HTR-8/SVneo (cell line): ENCODE measurements around the gene WBP11.

Experiments used
- DNase-seq: peaks from one replicate; pipeline ENCODE4 v3.0.0; 2011; ENCODE audit warnings: low spot score, mixed read lengths; ENCODE audit not compliant: insufficient read length
- FAIRE-seq: peaks from 2 replicates; lab custom pipeline; 2011; peaks lifted over from hg19 to GRCh38; lab: Jason Lieb, UNC

Gene WBP11

DNA sequence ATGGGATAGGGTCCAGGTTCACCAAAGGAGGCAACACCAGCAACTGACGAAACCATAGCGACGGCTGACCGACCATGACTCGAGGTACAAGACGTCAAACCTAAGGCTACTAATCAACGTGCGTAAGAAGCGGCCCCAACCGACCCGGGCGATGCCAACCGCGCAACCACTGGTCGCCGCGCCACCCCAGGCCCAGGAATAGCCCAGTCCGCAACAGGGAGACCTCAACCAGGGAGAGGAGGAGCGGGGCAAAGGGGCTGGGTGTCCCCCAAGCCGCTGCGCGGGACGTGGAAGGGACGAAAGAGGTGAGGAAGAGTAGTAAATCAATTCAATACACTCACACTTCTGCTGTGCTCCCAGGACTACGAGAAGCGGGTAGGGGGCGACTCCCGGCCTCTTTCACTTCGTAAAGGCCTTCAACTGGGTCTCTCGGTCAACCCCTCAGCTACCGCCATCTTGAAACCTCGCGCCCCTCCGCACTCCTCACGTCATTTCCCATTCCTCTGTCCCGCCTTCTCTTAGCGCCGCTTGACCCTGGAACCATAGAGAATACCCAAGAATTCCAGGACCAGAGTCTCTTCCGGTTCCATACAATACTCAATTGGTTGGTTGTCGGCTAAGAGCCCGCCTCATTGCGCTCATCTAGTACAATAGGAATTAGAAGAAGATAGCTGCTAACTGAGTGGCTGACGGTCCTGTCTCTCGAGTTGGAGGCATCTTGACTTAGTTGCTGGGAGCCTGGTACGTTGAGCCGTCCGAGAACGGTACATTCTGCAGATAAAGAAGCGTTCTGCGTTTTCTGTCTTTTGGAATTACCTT lies at the start of gene WBP11, which contains the start of gene C12orf60:
Gene WBP11 (minus strand): TSS at position 468 of the 819 bp plus-strand sequence. CDS start 2,095 bp downstream, outside the sequence.
Gene C12orf60 (plus strand): TSS at position 660 of the 819 bp plus-strand sequence. CDS start 19,266 bp downstream, outside the sequence.
- FAIRE-seq (no peak), DNase-seq (peak; percentile 79)

DNA sequence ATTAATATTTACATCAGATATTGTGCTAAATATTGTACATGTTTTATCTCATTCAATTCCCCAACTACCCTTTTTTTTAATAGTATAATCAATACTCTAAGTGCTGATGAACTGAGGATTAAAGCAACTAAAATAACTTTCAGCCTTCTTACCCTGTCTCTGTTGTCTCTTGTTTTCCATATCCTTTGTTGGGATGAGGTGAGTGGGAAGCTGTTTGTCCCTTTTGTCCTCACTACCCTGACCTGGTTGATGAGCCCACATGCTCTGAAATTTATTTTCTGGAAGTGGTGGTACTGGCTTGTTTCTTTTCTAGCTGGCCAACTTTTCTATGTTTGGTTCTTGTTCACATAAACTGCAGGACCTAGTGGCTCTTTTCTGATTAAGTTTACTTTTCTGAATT lies 49.6 kb upstream of the WBP11 start:
- FAIRE-seq = no peak
- no peak for DNase-seq

DNA sequence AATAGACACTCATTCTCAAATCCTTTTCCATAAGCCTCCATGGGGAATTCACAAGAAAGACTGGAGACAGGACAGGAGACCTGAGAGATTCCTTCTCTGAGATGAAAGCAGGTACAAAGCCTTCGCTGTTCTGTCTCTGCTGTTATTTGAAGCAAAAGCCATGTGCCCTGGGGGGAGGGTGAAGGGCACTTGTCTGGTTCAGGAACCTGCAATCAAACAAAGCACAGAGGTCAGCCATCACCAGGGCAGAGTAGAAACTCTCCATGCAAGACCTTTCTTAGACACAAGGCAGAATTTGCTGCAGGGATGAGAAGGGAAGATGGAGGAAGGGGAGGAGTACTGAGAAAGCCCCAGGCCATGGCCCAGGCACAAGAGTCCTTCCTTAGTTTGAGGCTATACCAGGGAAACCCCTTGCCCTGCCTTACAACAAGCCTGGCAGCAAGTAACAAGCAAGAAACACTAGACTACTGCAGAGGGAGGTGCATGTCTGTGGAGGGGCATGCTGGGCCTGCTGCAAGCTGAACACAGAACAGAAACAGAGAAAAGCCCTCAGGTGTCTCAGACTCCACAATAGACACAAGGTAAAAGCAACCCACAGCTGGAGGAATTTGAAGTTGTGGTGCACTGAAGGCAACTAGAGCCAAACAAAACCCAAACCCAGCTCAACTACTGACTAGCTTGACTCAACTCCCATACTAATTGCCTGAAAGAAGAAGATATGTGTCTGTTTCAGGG lies 47.8 kb upstream of the WBP11 start:
- FAIRE-seq = no peak
- no peak for DNase-seq

DNA sequence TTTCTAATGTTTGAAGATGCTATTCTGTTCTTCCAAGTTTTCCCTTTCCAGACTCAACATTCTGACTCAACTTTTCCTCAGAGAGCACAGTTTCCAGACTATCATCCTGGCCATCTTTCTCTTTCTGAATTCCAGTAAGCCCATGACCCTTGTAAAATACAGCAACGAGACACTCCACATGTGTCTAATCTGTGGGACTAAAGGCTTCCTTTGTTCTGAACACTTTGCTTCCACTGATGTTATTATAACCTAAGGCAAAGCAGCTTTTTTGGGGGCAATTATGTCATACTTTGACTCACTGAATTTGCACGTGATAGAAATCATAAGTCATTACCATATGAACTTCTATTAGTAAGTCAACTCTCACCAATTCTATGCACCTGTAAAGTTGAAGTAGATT lies 46.4 kb upstream of the WBP11 start:
- FAIRE-seq = no peak
- no peak for DNase-seq

DNA sequence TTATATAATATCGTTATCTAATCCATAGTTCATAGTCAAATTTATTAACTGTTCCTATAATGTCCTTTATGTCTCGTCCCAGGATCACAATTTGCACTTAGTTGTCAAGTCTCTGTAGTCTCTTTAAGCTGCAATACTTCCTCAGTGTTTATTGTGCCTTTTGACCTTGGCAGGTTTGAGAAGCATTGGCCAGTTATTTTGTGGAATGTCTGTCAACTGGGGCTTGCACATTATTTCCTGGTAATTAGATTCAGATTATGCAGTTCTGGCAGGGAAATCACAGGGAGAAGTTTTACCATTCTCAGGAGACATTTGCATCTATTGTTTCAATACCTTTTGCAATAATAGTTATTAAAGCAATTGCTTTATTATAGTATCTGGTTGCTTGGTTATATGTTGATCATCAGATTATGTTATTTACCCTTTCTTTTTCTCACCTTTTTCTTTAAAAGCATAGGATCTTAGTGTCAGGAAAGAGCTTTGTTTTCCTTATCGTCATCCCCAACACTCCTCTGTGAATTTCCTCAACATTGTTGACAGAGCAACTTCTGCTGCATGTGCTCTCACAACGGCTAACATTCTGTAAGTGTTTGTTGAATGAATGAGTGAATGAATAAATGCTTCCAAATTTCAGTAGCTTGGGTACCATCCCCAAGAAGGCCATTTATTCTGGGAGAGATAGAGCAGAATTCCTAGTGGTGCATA lies 43.8 kb upstream of the WBP11 start:
- no peak for FAIRE-seq
- DNase-seq = no peak

DNA sequence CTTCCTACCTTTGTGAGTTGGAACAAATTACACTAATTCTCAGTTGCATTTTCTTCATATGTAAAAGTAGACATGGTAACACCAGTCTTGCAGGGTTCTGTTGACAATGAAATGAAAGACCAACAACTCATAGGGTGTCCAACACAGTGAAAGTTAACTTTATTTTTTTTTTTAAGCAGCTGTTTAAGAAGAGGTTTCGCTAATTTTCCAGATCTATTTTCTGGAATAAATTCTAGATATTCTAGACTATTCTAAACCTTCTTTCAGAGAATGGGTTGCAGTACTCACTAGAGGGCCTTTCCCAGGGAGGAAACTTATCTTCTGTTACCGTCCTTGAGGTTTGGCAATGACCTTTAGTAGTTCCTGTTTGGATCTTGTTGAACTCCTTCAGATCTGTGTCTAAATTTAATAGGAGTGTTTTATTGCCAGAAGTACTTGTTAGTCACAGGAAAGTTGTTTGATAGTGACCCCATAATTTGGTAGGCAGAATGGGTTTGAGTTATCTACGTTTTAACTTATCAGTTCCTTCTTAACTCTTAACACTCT lies 42.8 kb upstream of the WBP11 start:
- DNase-seq (no peak), FAIRE-seq (no peak)

DNA sequence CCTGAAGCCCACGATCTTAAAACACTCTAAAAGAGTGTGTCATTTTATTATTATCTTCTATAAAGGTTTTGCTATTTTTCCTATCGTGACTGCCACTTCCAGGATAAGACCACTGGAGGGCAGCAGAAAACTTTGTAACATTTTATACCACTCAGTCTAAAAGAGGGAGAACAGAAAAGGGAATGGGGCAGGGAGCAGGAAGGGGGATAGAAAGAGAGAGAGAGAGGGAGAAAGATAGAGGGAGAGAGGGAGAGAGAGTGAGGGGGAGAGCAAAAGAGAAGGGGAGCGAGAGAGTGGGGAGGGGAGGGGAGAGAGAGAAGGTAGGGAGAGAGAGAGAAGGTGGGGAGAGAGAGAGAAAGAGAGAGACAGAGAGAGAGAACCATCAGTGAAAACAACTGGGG lies 42.1 kb upstream of the WBP11 start:
- DNase-seq (no peak), FAIRE-seq (no peak)

DNA sequence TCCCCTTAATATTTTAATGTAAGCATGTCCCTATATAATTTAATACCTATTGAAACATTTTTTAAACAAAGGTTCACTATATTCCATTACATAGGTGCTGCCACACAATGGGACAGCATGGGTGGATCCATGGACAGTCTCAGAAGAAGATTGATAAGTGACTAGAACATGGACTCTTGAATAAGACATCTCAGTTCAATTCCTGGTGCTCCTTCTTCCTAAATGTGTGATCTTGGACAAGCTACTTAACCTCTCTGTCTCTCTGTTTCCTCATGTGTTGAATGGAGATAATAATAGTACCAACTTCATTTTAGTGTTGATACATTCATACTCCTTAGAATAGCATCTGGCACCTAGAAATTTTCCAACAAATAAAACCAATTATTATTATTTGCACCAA lies 41.1 kb upstream of the WBP11 start:
- DNase-seq (no peak), FAIRE-seq (no peak)

DNA sequence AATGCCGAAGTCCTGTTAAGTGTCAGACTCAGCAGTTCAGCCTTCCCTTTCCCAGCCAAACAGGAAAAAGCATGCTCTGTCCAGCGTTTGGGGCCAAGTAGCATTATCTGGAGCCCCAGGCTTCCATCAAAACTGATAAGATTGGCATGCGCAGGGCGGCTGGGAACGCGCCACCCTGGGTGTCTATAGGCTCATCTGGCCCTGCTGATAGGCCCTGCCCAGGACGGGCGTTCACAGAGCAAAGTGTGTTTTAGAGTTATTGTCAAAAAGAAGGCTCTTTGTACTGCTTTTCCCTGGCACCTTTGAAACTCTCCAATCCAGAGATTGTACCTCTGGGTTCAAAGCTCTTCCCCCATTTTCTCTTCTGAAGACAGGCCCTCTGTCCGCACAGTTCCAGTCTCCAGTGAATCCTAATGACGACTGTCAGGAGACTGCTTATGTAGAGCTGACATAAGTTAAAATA lies 40.2 kb upstream of the WBP11 start, which contains the start of gene ART4:
Gene ART4 (minus strand): TSS at position 102 of the 463 bp plus-strand sequence. CDS start 413 bp downstream, outside the sequence.
- DNase-seq (no peak), FAIRE-seq (no peak)

DNA sequence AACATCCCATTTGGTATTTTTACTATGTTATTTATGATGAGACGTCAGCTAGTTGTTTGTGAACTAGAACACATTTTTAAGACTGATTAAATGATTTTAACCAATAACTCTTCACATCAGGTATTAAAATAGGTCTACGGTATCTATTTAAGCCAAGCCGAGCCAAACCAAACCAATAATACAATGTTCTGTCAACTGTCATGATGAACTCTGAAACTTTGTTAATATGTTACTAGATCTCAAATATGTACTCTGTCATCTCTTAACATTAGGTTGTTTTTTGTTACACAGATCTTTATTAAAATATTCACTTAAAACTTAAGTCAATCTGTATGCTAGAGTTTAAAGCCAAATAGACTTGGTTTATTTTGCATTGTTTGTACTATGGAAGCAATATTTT lies 39.0 kb upstream of the WBP11 start:
- FAIRE-seq = no peak

DNA sequence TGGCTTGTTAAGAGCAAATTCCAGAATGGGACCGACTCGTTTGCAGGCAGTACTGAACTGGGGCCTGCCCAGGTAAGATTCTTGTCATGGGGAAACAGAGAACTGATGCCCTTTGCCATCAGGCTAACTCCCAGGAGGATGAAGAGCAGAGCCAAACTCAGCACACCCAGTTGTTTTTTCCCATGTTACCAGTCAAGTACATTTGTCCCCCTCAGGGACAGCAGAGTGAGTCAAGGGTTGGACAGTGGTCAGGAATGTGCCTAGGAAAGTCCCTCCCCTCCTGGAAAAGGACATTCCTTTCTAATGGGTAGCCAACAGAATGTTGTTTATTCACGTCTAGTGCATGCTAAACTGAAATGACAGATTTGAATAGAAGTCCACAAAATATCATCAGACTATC lies 38.5 kb upstream of the WBP11 start:
- DNase-seq = peak; percentile 20

More for the DNA sequence above, 39.0 kb upstream of the WBP11 start:
- DNase-seq = no peak

DNA sequence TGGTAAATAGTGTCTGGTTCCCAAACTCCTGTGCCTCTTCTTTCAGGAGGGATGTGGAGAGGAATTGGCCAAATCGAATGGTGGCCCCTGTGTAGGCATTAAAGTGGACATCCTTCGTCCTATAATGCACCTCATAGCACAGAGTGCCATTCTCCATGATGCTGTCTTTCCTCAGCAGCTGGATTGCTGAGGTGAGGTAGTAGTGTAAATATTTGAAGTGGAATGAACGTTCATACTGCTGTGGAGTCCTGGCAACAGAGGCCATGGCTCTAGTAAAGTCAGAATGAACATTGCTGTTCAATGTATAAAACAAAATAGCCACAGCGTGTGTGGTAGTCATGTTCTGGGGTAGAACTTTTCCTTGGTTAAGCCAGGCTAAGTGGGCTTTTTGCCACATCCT lies 37.3 kb upstream of the WBP11 start:
- FAIRE-seq = no peak
- DNase-seq = no peak

More for the DNA sequence above, 38.5 kb upstream of the WBP11 start:
- FAIRE-seq = peak; percentile 54

DNA sequence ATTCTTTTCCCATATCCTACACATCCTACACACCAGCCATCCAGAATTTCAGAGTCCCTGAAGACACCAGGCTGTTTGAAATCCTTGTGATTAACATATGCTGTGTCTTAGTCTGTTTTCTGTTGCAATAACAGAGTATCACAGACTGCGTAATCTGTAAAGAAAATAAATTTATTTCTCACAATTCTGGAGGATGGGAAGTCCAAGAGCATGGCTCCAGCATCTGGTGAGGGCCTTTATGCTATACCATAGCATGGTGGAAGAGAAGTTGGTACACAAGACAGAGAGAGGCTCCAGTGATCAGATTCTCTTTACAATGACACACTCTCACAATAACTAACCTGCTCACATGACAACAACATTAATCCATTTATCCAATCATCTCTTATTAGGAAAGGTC lies 36.0 kb upstream of the WBP11 start:
- FAIRE-seq (no peak), DNase-seq (no peak)

DNA sequence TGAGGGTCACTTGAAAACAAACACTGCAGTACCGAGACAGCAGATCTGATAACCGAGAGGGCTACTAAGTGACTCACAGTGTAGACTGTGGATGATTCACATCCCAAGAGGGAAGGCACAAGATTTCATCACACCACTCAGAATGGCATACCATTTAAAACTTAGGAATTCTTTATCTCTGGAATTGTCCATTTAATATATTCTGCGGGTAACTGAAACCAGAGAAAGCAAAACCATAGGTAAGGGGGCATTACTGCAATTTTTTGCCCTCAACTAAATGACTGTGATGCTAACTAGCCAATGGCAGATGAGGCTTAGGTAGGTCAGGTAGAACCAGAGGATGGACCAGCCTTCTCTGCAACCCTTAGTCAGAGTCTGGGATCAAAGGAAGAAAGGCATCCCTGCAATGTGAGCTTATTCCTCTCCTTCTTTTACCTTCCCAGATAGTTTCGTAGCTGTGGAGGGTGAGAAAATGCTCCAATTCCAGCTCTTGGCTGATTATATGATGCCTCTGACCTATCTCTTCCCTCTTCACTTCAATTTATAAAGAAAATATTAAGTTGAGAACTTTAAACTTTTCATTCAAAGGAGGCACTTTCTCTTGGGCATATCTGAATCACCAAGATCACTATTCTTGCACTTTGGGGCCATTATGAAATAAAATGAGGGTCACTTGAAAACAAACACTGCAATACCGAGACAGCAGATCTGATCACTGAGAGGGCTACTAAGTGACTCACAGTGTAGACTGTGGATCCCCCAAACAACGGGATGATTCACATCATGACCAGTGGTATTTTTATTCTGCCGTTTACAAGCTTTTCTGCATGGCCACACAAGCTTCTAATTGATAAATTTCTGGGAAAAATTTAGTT lies 33.3 kb upstream of the WBP11 start:
- FAIRE-seq (no peak), DNase-seq (peak; percentile 21)

DNA sequence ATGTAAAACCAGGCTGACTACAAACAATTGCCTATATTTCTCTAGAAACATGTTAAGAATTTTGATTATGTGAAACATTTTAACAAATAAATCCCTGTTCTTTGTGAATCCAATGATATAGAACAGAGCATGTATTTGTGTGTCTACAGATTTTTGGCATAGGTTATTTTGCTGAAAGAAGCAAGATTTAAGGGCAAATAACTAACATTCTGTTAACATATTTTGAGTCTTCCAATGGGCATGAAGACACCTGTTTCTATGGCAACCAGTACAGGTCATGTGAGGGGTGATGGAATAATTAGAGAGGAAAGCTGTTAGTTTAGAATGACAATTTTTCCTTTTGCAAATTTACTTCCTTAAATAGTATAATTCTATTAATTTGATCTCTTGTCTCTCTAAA lies 31.2 kb upstream of the WBP11 start:
- DNase-seq (no peak), FAIRE-seq (no peak)

DNA sequence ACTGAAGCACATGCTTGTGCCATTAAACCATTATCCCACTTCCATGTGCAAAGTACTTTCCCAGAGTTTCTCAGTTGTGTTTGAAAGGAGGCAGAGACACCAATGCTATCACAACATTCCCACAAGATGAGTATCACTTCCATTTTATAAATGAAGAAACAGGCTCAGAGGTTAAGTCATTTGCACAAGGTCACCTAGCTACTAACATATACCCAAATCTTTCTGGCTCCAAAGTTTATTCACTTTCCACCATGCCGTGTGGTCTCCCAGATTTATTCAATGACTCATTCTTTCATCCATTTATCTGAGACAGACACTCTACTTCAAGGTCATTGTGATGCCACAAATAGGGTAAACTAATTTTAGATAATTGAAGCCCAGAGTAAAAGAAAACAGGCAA lies 30.7 kb upstream of the WBP11 start:
- DNase-seq (no peak), FAIRE-seq (no peak)

DNA sequence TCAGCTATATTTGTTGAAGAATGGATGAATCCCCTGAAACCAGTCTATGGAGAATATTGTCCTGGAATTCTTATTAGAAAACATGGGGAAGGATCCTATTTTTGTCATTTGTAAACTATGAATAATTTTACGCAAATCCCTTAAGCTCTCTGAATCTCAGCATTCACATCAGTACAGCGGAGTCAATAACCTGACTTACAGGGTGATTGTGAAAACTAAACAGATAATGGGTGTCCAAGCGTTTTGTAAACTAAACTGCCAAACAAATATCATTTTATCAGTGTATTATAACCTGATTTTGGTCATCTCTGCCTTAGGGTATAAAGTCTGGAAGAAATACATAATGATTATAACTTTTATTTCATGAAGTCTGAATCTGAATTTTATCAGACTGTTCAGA lies 30.1 kb upstream of the WBP11 start:
- no peak for FAIRE-seq
- no peak for DNase-seq

DNA sequence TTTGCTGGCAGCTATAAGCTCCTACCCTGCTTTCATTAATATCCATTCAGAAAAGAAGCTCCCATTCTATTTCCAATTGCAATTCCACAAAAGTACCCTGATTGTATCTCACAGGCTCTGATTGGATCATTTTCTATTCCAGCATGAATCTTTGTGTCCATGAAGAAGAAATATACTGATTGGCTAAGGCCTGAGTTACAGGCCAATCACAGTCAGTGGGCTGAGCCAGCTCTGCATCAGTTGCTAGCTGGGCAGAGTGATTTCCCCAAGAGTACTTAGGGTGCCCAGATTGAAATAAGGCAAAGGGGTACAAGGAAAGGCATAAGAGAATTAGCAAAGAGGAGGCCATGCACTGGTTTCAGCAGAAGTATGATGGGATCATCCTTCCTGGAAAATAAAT lies 25.6 kb upstream of the WBP11 start:
- DNase-seq (no peak), FAIRE-seq (no peak)

DNA sequence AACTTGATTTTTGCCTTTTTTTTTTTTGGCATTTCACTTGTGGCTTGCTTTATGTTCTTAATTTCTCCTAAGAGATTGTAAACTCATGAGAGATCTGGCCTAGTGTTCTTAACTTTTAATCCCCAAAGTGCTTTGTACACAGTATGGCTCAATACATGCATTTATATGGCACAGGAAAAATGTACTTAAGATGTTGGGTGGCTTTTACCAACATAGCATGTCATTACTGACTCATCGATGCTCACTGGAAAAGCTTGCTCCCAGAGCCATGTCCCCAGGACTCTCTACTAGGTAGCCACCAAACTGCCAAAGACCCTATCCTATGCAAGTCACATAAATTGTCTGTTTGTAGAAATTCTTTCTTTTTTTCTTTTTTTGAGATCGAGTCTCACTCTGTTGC lies 23.8 kb upstream of the WBP11 start:
- FAIRE-seq (no peak), DNase-seq (no peak)
